ENCODE results near the gene CD164. TPM values are rescaled to one million over a fixed set of nuclear protein-coding genes. Genes with fewer than 3 reads are reported as not detected.

Gene CD164
- total RNA-seq, 4 donors from 2014 or later = 87.2 to 198 (median 166) TPM

- H3K27ac ChIP-seq = no peak overlapping the region
- no peaks in the 10 kb centered on the region for H3K36me3 ChIP-seq
- TF ChIP-seq, protein P1, sequence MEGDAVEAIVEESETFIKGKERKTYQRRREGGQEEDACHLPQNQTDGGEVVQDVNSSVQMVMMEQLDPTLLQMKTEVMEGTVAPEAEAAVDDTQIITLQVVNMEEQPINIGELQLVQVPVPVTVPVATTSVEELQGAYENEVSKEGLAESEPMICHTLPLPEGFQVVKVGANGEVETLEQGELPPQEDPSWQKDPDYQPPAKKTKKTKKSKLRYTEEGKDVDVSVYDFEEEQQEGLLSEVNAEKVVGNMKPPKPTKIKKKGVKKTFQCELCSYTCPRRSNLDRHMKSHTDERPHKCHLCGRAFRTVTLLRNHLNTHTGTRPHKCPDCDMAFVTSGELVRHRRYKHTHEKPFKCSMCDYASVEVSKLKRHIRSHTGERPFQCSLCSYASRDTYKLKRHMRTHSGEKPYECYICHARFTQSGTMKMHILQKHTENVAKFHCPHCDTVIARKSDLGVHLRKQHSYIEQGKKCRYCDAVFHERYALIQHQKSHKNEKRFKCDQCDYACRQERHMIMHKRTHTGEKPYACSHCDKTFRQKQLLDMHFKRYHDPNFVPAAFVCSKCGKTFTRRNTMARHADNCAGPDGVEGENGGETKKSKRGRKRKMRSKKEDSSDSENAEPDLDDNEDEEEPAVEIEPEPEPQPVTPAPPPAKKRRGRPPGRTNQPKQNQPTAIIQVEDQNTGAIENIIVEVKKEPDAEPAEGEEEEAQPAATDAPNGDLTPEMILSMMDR (IDR thresholded peaks at IDR 0.05) = no peak
- TF ChIP-seq POLR2AphosphoS5 (IDR thresholded peaks at IDR 0.05) = no peak
- TF ChIP-seq EP300 (IDR thresholded peaks at IDR 0.05) = no peak
- TF ChIP-seq POLR2A (IDR thresholded peaks at IDR 0.05) = no peak
- 71 to 85% methylated on average over 4 of the region's 4 CpGs for WGBS, 2 donors (ENCODE audit: low coverage in 1 of 2)
- no peak for ATAC-seq
- no peaks in the 10 kb centered on the region for H3K27me3 ChIP-seq
- no peaks in the 10 kb centered on the region for H3K4me1 ChIP-seq
- H3K9me3 ChIP-seq = no peaks in the 10 kb centered on the region
- no peak overlapping the region for H3K4me3 ChIP-seq
Measured at GRCh38 chr6:109327491-109327890, 54.8 kb downstream of the CD164 start.

DNA sequence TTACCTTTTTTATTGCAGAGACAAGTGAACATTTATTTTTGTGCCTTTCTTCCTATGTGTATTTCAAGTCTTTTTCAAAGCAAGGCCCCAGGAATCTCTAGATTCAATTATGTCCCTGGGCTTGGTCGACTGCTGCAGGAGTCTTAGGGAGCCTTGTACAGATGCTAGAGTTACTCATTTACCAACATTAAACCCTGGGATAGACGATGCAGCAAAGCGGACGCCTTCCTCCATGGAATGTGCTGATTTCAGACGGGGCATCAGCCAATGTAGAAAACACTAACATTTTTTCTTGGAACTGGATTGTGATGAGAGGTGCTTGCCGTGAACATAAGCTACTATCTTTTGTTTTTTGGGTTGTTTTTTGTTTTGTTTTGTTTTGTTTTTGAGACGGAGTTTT, 55.9 kb downstream of the CD164 start:
- Histone ChIP-seq H3K9me3 (no peaks in the 10 kb centered on the region), H3K36me3 (no peaks in the 10 kb centered on the region), H3K27ac (no peak overlapping the region), H3K4me3 (no peak overlapping the region), H3K27me3 (no peaks in the 10 kb centered on the region), H3K4me1 (no peaks in the 10 kb centered on the region)
- WGBS, 2 donors (ENCODE audit: low coverage in 1 of 2) = 89% methylated on average over 5 to 7 of the region's 7 CpGs
- TF ChIP-seq POLR2AphosphoS5 (IDR thresholded peaks at IDR 0.05) (no peak), EP300 (IDR thresholded peaks at IDR 0.05) (no peak), POLR2A (IDR thresholded peaks at IDR 0.05) (no peak)
- TF ChIP-seq, protein P1 (IDR thresholded peaks at IDR 0.05) = no peak
- ATAC-seq = no peak

DNA sequence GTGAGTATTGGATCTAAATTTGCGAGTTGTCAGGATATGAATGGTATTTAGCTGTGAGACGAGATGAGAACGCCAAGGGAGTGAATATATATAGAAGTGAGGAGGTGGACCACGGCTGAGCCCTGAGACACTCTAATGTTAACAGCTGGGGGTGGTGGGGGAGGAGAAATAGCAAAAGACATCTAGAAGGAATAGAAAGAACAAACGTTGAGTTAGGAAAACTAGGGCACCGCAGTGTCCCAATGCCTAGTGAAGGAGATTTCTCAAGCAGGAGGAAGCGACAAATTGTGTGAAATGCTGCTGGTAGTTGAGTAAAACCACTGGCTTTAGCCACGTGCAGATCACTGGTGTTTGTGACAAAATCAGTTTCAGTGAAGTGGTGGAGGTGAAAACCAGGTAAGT, 56.9 kb downstream of the CD164 start:
- Histone ChIP-seq H3K4me1 (no peaks in the 10 kb centered on the region), H3K27ac (no peak overlapping the region), H3K9me3 (no peaks in the 10 kb centered on the region), H3K36me3 (no peaks in the 10 kb centered on the region), H3K27me3 (no peaks in the 10 kb centered on the region), H3K4me3 (no peak overlapping the region)
- TF ChIP-seq, protein P1 (IDR thresholded peaks at IDR 0.05) = no peak
- TF ChIP-seq EP300 (IDR thresholded peaks at IDR 0.05) = no peak
- TF ChIP-seq POLR2AphosphoS5 (IDR thresholded peaks at IDR 0.05) = no peak
- no peak for TF ChIP-seq POLR2A (IDR thresholded peaks at IDR 0.05)
- ATAC-seq = no peak
- WGBS, 2 donors (ENCODE audit: low coverage in 1 of 2) = 57 to 62% methylated on average over 8 of the region's 8 CpGs

DNA sequence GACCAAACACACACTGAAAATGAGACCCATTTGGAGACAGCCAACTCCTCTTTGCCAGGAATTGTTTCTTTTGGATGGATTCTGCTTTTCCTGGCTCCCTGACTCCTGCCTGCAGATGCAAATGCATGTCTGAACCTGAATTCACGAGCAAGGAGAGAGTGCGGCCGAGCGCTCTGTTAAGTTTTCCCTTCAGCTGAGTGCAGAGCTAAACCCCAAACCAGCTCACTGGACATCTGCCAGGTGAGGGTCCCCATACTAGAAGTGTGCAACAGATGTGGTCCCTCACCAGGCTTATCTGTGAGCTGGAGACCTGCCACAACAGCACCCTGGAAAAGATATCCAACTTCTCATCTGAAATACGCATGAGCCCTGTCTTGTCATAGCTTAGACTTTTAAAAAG, 59.0 kb downstream of the CD164 start:
- WGBS, 2 donors (ENCODE audit: low coverage in 1 of 2) = 48 to 70% methylated on average over 2 to 4 of the region's 5 CpGs
- H3K9me3 ChIP-seq = no peaks in the 10 kb centered on the region
- H3K27ac ChIP-seq = no peak overlapping the region
- H3K36me3 ChIP-seq = no peaks in the 10 kb centered on the region
- H3K27me3 ChIP-seq = no peaks in the 10 kb centered on the region
- no peaks in the 10 kb centered on the region for H3K4me1 ChIP-seq
- ATAC-seq = no peak
- H3K4me3 ChIP-seq = no peak overlapping the region
- TF ChIP-seq EP300 (IDR thresholded peaks at IDR 0.05) (no peak), POLR2AphosphoS5 (IDR thresholded peaks at IDR 0.05) (no peak), POLR2A (IDR thresholded peaks at IDR 0.05) (no peak)
- TF ChIP-seq, protein P1 (IDR thresholded peaks at IDR 0.05) = no peak

- peak; percentile 71 for ATAC-seq
- no peaks in the 10 kb centered on the region for H3K4me1 ChIP-seq
- H3K4me3 ChIP-seq = no peak overlapping the region
- TF ChIP-seq, protein P1 (IDR thresholded peaks at IDR 0.05) = no peak
- TF ChIP-seq POLR2AphosphoS5 (IDR thresholded peaks at IDR 0.05) (no peak), POLR2A (IDR thresholded peaks at IDR 0.05) (no peak), EP300 (IDR thresholded peaks at IDR 0.05) (no peak)
- no peak overlapping the region for H3K27ac ChIP-seq
- no peaks in the 10 kb centered on the region for H3K36me3 ChIP-seq
- no peaks in the 10 kb centered on the region for H3K27me3 ChIP-seq
- no peaks in the 10 kb centered on the region for H3K9me3 ChIP-seq
- WGBS, 2 donors (ENCODE audit: low coverage in 1 of 2) = 61% methylated on average over 2 of the region's 2 CpGs; no CpG with 5 or more reads in 1 of the 2 donors
Measured at GRCh38 chr6:109322825-109323224, 59.4 kb downstream of the CD164 start.

All from gastroesophageal sphincter (tissue), 4 donors.